Prostate gland (tissue), 2 donors: Measurements from ENCODE around the gene CAMK2B.

Experiments used
- CTCF ChIP-seq, 4 experiments: fragments of 200-600 bp in 2 of 4; fragments of 450-650 bp in 2 of 4; sonication (generic) in 2 of 4; IDR thresholded peaks; 1 replicate in 3 of 4; 2 replicates in 1 of 4; pipeline ENCODE4 v1.5.1; 2016 to 2019; ENCODE audit warnings: antibody characterized with exemption in 4 of 4, mild to moderate bottlenecking in 2 of 4, moderate library complexity in 2 of 4
- POLR2A ChIP-seq: fragments of 450-650 bp; IDR thresholded peaks from one replicate; pipeline ENCODE4 v1.6.1; 2016; ENCODE audit warnings: antibody characterized with exemption, mild to moderate bottlenecking
- POLR2AphosphoS5 ChIP-seq: sonication (generic); formaldehyde crosslinking; IDR thresholded peaks from one replicate; pipeline ENCODE4 v1.6.1; 2017; ENCODE audit warnings: antibody characterized with exemption

- TF ChIP-seq POLR2A (no peak), CTCF (IDR thresholded peaks at IDR 0.05) (no peak), POLR2AphosphoS5 (no peak)
These were observed 109.9 kb downstream of the CAMK2B start for GRCh38 chr7:44215531-44215930.
